K562 (cell line): ENCODE results near the gene CENPQ.

Source experiments
- BRCA1 ChIP-seq, 2 experiments: fragments of 450-650 bp in 1 of 2; sonication (generic) in 1 of 2; formaldehyde crosslinking in 1 of 2; IDR thresholded peaks; 2 replicates each; pipeline versions ENCODE4 v1.5.0 to v1.6.1; 2017 to 2020; ENCODE audit warnings: mild to moderate bottlenecking in 1 of 2, missing genetic modification reagents in 1 of 2
- EZH2 ChIP-seq: IDR thresholded peaks from 2 replicates; pipeline ENCODE4 v1.6.1; 2012; ENCODE audit warnings: low read depth, mild to moderate bottlenecking, inconsistent platforms, low read length, borderline replicate concordance
- GABPA ChIP-seq: fragments of 200-800 bp; sonication (Bioruptor generic); conservative IDR thresholded peaks from 2 replicates; pipeline ENCODE4 v1.6.1; 2016; ENCODE audit warnings: low read depth, missing genetic modification characterization, missing compliant biosample characterization
- KDM1A ChIP-seq, 2 experiments: fragments of 450-650 bp; IDR thresholded peaks; 2 replicates each; pipeline ENCODE4 v1.6.1; 2016; ENCODE audit warnings: mild to moderate bottlenecking in 2 of 2
- NR3C1 ChIP-seq: sonication (generic); formaldehyde crosslinking; IDR thresholded peaks from 2 replicates; pipeline ENCODE4 v1.8.1; 2022; ENCODE audit warnings: missing genetic modification reagents
- PHF8 ChIP-seq: fragments of 200-600 bp; sonication (generic); IDR thresholded peaks from 2 replicates; pipeline ENCODE4 v1.6.1; 2012; ENCODE audit warnings: mixed run types, mild to moderate bottlenecking, inconsistent platforms, low read length, moderate library complexity, borderline replicate concordance
- SP2 ChIP-seq: IDR thresholded peaks from 2 replicates; pipeline ENCODE4 v1.6.1; 2011; ENCODE audit warnings: mild to moderate bottlenecking, low read depth, low read length, moderate library complexity; ENCODE audit not compliant: poor library complexity, severe bottlenecking; ENCODE audit errors: extremely low read depth
- TCFL5 ChIP-seq: fragments of 250-450 bp; sonication (Bioruptor Pico); conservative IDR thresholded peaks from 2 replicates; pipeline ENCODE4 v1.6.1; 2021; ENCODE audit warnings: mild to moderate bottlenecking, moderate library complexity, matching md5 sums
- ZNF146 ChIP-seq: IDR thresholded peaks from one replicate; pipeline ENCODE4 v1.6.1; 2018; ENCODE audit warnings: missing compliant biosample characterization; ENCODE audit not compliant: unreplicated experiment
- TF ChIP-seq, protein P1 (sequence below): sonication (generic); formaldehyde crosslinking; IDR thresholded peaks from 2 replicates; pipeline ENCODE4 v1.8.0; 2023; ENCODE audit warnings: mild to moderate bottlenecking, missing genetic modification reagents
- TF ChIP-seq, protein P2 (sequence below): sonication (generic); formaldehyde crosslinking; IDR thresholded peaks from 2 replicates; pipeline ENCODE4 v1.8.0; 2022; ENCODE audit warnings: missing genetic modification reagents, mild to moderate bottlenecking, borderline replicate concordance
- TF ChIP-seq, protein P3 (sequence below), 3 experiments: IDR thresholded peaks in 2 of 3; conservative IDR thresholded peaks in 1 of 3; 2 replicates each; pipeline ENCODE4 v1.5.1; 2011 to 2012; ENCODE audit warnings: low read length in 3 of 3, mild to moderate bottlenecking in 3 of 3, control low read depth in 2 of 3, improper control_type of control experiment in 1 of 3, inconsistent platforms in 1 of 3, low read depth in 1 of 3, mixed read lengths in 1 of 3, moderate library complexity in 1 of 3; ENCODE audit not compliant: insufficient read depth in 2 of 3
- TF ChIP-seq, protein P4 (sequence below): fragments of 450-650 bp; IDR thresholded peaks from 2 replicates; pipeline ENCODE4 v1.6.1; 2017; ENCODE audit warnings: mild to moderate bottlenecking, moderate library complexity
- TF ChIP-seq, protein P5 (sequence below): sonication (generic); formaldehyde crosslinking; IDR thresholded peaks from 2 replicates; pipeline ENCODE4 v1.9.0; 2022; ENCODE audit warnings: mild to moderate bottlenecking, missing genetic modification reagents

DNA sequence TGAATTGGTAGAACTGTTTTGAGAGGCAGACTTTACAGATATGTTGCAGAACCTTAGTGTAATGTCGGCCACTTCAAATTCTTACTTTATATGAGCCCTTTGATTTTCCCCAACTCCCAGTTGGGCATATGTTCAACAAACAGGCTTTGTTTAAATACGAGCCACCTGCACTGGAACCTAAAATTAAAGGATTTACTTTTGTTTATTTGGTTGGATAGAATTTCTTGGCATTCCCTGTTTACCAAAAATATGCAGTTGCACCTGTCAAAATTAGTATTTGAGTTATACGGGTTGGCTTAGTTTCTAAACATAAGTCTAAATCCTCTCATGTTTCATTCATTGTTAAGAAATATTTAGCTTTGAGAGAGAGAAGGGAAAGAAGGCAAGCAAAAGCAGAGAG, 34.1 kb downstream of the CENPQ start:
- TF ChIP-seq KDM1A (IDR thresholded peaks at IDR 0.05) = no peak
- no peak for TF ChIP-seq BRCA1 (IDR thresholded peaks at IDR 0.05)
- TF ChIP-seq BRCA1 (CRISPR knock-in tag; IDR thresholded peaks at IDR 0.05) = no peak
- TF ChIP-seq PHF8 = no peak
- no peak for TF ChIP-seq GABPA (tag)
- TF ChIP-seq, protein P1, sequence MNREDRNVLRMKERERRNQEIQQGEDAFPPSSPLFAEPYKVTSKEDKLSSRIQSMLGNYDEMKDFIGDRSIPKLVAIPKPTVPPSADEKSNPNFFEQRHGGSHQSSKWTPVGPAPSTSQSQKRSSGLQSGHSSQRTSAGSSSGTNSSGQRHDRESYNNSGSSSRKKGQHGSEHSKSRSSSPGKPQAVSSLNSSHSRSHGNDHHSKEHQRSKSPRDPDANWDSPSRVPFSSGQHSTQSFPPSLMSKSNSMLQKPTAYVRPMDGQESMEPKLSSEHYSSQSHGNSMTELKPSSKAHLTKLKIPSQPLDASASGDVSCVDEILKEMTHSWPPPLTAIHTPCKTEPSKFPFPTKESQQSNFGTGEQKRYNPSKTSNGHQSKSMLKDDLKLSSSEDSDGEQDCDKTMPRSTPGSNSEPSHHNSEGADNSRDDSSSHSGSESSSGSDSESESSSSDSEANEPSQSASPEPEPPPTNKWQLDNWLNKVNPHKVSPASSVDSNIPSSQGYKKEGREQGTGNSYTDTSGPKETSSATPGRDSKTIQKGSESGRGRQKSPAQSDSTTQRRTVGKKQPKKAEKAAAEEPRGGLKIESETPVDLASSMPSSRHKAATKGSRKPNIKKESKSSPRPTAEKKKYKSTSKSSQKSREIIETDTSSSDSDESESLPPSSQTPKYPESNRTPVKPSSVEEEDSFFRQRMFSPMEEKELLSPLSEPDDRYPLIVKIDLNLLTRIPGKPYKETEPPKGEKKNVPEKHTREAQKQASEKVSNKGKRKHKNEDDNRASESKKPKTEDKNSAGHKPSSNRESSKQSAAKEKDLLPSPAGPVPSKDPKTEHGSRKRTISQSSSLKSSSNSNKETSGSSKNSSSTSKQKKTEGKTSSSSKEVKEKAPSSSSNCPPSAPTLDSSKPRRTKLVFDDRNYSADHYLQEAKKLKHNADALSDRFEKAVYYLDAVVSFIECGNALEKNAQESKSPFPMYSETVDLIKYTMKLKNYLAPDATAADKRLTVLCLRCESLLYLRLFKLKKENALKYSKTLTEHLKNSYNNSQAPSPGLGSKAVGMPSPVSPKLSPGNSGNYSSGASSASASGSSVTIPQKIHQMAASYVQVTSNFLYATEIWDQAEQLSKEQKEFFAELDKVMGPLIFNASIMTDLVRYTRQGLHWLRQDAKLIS (CRISPR knock-in tag) = no peak
- no peak for TF ChIP-seq SP2
- TF ChIP-seq, protein P2, sequence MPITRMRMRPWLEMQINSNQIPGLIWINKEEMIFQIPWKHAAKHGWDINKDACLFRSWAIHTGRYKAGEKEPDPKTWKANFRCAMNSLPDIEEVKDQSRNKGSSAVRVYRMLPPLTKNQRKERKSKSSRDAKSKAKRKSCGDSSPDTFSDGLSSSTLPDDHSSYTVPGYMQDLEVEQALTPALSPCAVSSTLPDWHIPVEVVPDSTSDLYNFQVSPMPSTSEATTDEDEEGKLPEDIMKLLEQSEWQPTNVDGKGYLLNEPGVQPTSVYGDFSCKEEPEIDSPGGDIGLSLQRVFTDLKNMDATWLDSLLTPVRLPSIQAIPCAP (CRISPR knock-in tag) = no peak
- no peak for TF ChIP-seq TCFL5 (CRISPR knock-in tag)
- TF ChIP-seq, protein P3, sequence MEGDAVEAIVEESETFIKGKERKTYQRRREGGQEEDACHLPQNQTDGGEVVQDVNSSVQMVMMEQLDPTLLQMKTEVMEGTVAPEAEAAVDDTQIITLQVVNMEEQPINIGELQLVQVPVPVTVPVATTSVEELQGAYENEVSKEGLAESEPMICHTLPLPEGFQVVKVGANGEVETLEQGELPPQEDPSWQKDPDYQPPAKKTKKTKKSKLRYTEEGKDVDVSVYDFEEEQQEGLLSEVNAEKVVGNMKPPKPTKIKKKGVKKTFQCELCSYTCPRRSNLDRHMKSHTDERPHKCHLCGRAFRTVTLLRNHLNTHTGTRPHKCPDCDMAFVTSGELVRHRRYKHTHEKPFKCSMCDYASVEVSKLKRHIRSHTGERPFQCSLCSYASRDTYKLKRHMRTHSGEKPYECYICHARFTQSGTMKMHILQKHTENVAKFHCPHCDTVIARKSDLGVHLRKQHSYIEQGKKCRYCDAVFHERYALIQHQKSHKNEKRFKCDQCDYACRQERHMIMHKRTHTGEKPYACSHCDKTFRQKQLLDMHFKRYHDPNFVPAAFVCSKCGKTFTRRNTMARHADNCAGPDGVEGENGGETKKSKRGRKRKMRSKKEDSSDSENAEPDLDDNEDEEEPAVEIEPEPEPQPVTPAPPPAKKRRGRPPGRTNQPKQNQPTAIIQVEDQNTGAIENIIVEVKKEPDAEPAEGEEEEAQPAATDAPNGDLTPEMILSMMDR (IDR thresholded peaks at IDR 0.05 in 2 of 3, conservative IDR thresholded peaks at IDR 0.05 in 1 of 3; ENCODE audit: insufficient read depth in 2 of 3, low read depth in 1 of 3, low read length in 3 of 3) = no peak
- no peak for TF ChIP-seq NR3C1
- no peak for TF ChIP-seq EZH2
- TF ChIP-seq ZNF146 (CRISPR knock-in tag) = no peak
- TF ChIP-seq, protein P4, sequence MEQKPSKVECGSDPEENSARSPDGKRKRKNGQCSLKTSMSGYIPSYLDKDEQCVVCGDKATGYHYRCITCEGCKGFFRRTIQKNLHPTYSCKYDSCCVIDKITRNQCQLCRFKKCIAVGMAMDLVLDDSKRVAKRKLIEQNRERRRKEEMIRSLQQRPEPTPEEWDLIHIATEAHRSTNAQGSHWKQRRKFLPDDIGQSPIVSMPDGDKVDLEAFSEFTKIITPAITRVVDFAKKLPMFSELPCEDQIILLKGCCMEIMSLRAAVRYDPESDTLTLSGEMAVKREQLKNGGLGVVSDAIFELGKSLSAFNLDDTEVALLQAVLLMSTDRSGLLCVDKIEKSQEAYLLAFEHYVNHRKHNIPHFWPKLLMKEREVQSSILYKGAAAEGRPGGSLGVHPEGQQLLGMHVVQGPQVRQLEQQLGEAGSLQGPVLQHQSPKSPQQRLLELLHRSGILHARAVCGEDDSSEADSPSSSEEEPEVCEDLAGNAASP = no peak
- TF ChIP-seq, protein P5, sequence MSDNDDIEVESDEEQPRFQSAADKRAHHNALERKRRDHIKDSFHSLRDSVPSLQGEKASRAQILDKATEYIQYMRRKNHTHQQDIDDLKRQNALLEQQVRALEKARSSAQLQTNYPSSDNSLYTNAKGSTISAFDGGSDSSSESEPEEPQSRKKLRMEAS (CRISPR knock-in tag) = no peak
